ENCODE data around the gene NDUFC2. TPM values are rescaled to one million over a fixed set of nuclear protein-coding genes. Genes with fewer than 3 reads are reported as not detected.
"Not testable (repeated sequence)": the region's sequence is repeated elsewhere in the genome, so short reads cannot be mapped to it uniquely, and the experiment has no call there.

The NDUFC2 gene
- total RNA-seq, 4 donors from 2014 or later = 61.5 to 106 (median 87.4) TPM

DNA sequence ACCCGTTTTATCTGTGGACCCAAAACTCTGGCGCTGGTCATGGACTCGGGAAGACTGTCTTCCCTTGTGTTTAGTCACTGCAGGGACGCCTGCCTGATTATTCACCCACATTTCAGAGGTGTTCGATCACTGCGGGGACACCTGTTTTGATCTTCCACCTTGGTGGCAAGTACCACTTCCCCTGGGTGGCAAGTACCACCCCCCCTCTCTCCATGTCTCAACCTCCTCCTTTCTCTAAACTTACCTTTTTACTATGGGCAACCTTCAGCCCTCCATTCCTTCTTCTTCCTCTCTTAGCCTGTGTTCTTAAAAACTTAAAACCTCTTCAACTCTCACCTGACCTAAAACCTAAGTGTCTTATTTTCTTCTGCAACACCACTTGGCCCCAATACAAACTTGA lies 1.9 kb upstream of the NDUFC2 start:
- intact Hi-C loops (cut with DNase I; ENCODE audit: low total_unique reads) = no loop called here
- no peak overlapping the region for H3K4me3 ChIP-seq (ENCODE audit: low read depth, poor library complexity, severe bottlenecking)
- DNase-seq (ENCODE audit: low spot score in 2 of 2) = no peak
- TF ChIP-seq POLR2A (IDR thresholded peaks at IDR 0.05) = no peak
- TF ChIP-seq, protein P1, sequence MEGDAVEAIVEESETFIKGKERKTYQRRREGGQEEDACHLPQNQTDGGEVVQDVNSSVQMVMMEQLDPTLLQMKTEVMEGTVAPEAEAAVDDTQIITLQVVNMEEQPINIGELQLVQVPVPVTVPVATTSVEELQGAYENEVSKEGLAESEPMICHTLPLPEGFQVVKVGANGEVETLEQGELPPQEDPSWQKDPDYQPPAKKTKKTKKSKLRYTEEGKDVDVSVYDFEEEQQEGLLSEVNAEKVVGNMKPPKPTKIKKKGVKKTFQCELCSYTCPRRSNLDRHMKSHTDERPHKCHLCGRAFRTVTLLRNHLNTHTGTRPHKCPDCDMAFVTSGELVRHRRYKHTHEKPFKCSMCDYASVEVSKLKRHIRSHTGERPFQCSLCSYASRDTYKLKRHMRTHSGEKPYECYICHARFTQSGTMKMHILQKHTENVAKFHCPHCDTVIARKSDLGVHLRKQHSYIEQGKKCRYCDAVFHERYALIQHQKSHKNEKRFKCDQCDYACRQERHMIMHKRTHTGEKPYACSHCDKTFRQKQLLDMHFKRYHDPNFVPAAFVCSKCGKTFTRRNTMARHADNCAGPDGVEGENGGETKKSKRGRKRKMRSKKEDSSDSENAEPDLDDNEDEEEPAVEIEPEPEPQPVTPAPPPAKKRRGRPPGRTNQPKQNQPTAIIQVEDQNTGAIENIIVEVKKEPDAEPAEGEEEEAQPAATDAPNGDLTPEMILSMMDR (IDR thresholded peaks at IDR 0.05) = no peak
- WGBS, 2 donors = 82 to 89% methylated on average over 6 of the region's 6 CpGs

DNA sequence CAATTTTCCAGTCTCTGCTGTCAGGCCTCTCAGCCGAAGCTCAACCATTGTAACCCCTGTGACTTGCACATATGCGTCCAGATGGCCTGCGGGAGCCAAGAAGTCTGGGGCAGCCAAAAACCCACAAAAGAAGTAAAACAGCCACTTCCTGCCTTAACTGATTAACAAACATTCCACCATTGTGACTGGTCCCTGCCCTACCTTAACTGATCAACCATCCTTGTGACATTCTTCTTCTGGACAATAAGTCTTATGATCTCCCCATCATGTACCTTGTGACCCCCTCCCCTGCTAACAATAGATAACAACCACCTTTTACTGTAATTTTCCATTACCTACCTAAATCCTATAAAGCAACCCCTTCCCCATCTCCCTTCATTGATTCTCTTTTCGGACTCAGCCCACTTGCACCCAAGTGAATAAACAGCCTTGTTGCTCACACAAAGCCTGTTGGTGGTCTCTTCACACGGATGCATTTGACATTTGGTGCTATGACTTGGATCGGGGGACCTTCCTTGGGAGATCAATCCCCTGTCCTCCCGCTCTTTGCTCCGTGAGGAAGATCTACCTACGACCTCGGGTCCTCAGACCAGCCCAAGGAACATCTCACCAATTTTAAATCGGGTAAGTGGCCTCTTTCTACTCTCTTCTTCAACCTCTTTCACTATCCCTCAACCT lies 1.3 kb upstream of the NDUFC2 start:
- H3K4me3 ChIP-seq (ENCODE audit: low read depth, poor library complexity, severe bottlenecking) = no peak overlapping the region
- DNase-seq (ENCODE audit: low spot score in 2 of 2) = no peak
- TF ChIP-seq, protein P1 (IDR thresholded peaks at IDR 0.05) = no peak
- TF ChIP-seq POLR2A (IDR thresholded peaks at IDR 0.05) = no peak
- intact Hi-C loops (cut with DNase I; ENCODE audit: low total_unique reads) = no loop called here
- 91 to 92% methylated on average over 11 of the region's 11 CpGs for WGBS, 2 donors

DNA sequence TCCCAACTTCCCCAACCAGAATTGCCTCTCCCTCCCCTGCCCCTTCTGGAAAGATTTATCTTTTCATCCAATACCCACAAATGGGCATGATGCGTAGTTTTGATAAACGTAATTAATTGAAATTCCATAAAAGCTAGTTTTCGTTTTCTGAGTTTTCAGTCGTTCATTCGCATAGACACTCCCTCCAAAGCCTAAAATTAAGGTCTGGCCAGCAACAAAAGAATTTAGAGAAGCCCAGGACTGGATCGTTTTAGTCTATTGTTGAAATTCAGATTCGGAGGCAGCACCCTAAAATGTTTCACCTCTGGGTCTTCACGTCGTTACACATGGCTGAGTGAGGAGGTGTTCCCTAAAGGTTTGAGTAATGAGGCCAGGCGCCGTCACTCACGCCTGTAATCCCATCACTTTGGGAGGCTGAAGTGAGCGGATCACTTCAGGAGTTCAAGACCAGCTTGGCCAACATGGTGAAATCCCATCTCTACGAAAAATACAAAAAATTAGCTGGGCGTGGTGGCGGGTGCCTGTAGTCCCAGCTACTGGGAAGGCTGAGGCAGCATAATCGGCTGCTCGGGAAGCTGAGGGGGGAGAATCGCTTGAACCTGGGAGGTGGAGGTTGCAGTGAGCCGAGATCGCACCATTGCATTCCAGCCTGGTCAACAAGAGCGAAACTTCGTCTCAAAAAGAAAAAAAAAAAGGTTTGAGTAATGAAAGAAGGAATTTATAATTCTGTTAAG lies 589 bp upstream of the NDUFC2 start:
- TF ChIP-seq POLR2A (IDR thresholded peaks at IDR 0.05) = no peak
- TF ChIP-seq, protein P1 (IDR thresholded peaks at IDR 0.05) = no peak
- intact Hi-C loops (cut with DNase I; ENCODE audit: low total_unique reads) = no loop called here
- H3K4me3 ChIP-seq (ENCODE audit: low read depth, poor library complexity, severe bottlenecking) = peak overlapping the region; percentile 98
- DNase-seq (ENCODE audit: low spot score in 2 of 2) = no peak
- WGBS, 2 donors = 57 to 58% methylated on average over 23 of the region's 23 CpGs

DNA sequence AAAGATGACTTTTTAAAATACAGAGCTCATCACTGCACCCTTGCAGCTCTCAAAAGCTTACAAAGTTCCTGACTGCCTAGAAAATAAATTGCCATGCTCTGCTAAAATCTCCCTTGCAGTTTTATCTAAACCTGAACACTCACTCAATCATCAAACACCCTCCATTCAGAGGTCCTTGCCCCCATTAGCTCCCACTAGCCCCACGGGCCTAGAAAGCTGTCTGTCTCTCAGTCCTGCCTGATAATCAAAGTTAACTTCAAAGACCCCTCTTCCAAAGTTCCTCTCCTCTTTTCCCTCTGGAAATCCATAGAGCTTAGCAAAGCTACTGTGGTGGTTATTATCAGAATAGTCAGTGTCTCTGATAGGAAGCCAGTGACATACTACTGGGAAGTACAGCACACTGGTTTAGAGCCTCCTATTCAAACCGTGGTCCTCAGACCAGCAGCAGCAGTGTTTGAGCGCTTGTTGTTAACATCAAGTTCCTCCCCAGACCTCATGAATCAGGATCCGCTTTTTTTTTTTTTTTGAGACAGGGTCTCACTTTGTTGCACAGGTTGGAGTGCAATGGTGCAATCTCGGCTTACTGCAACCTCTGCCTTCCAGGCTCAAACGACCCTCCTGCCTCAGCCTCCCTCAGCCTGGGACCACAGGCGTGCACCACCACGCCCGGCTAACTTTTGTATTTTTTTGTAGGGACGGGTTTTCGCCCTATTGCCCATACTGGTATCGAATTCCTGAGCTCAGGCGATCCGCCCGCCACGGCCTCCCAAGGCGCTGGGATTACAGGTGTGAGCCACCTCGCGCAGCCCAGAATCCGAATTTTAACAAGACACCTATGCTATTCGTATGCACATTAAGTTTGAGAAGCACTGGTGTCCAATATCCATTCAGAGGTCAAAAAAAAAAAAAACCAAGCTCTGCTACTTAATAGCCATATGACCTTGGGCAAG lies 1.2 kb downstream of the NDUFC2 start:
- intact Hi-C loops (cut with DNase I; ENCODE audit: low total_unique reads) = no loop called here
- no peak for TF ChIP-seq POLR2A (IDR thresholded peaks at IDR 0.05)
- TF ChIP-seq, protein P1 (IDR thresholded peaks at IDR 0.05) = no peak
- DNase-seq (ENCODE audit: low spot score in 2 of 2) = no peak
- 32 to 41% methylated on average over 21 of the region's 21 CpGs for WGBS, 2 donors
- peak overlapping the region; percentile 98 for H3K4me3 ChIP-seq (ENCODE audit: low read depth, poor library complexity, severe bottlenecking)

DNA sequence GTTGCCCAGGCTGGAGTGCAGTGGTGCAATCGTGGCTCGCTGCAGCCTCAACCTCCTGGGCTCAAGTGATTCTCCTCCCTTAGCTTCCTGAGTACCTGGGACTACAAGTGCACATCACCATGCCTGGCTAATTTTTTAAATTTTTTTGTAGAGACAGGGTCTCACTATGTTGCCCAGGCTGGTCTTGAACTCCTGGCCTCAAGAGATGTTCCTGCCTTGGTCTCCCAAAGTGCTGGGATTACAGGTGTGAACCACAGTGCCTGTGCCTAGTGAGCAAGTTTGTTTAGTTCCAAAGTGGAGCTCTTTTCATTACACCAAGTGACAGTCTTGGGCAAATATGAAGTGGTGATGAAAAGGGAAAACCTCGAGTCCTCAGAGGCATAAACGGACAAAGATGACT lies 2.1 kb downstream of the NDUFC2 start:
- H3K4me3 ChIP-seq (ENCODE audit: low read depth, poor library complexity, severe bottlenecking); intact Hi-C loops (cut with DNase I; ENCODE audit: low total_unique reads); DNase-seq (ENCODE audit: low spot score in 2 of 2): not testable (repeated sequence)
- WGBS, 2 donors = 83 to 90% methylated on average over 4 of the region's 4 CpGs
